SK-N-DZ (cell line): ENCODE measurements around the gene SECISBP2.

Source experiments
- DNase-seq: peaks from one replicate; pipeline ENCODE4 v3.0.0-alpha.2; 2015; ENCODE audit warnings: low spot score
- small RNA-seq, 2 experiments: library from RNA; depleted of rRNA; stranded (forward); fragments of <200 nt; gene quantifications; one replicate each; pipeline ENCODE3, GENCODE V24; 2014

Gene SECISBP2

DNA sequence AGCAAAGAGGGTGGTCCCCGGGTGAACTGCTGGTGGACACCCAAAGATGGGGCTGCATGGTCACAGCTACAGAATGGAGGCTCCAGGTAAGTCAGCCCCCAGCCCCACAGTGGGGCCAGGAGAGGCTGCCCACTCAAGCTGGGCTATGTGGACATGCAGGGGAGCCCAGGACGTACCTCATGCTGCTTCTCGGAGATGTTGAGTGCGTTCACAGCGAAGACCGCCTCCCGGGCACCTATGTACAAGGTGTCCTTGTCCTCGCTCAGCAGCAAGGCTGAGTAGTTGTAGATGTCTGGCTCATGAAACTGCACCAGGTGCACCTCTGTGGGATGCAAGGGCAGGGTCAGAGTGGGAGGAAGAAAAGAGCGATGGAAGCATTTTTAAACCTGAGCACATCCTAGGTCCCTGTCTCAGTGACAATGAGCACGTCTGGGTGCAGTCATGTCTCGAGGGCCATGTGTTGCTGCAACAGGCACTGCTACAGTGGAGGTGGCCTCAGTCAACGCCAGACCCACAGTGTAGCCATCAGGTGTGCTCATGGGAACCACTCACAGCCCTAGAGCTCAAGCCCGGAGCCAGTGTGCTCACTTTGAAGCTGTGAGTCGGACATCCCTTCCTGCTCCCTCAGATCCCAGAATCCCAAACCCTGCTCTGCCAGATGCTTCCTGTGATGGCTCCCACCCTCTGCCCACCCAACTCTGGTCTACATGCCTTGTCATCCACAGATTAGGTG, 84.6 kb downstream of the SECISBP2 start:
- DNase-seq = no peak

DNA sequence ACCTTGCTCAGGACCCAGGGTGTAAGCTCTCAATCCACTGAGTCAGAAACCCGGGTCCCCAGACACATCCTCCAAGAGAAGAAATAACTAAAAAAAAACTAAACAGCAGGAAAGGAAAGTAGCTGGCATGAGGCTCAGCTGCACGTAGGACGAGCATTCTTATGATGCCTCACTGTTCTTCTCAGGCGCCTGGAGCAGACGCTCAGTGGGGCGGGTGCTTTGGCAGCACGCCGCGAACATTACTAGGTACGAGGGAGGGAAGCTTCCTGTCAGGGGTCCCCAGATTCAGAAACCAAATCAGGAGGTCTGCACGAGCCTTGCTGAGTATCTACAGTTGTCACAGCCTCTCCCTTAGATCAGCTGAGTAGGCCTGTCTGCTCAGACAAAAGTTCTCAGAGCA, 85.8 kb downstream of the SECISBP2 start:
- no peak for DNase-seq

GRCh38 chr9:89405826-89406225, 87.5 kb downstream of the SECISBP2 start:
- no peak for DNase-seq

DNA sequence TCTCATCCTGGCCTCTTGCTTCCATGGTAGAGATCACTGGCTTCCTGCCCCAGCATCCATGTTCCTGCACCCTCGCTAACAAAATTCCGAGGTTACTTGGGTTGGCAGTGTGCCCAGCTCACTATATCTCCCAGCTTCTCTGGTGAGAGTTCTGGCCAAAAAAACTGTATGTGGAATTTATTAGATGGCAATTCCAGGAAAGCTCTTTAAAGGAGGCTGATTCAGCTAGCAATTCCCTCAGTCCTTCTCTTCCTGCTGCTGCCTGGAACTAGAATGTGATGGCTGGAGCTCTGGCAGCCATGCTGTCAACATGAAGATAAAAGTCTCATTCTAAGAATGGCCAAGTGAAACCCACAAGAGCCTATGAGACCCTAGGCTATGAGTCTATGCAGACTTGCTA, 88.8 kb downstream of the SECISBP2 start:
- DNase-seq = no peak

DNA sequence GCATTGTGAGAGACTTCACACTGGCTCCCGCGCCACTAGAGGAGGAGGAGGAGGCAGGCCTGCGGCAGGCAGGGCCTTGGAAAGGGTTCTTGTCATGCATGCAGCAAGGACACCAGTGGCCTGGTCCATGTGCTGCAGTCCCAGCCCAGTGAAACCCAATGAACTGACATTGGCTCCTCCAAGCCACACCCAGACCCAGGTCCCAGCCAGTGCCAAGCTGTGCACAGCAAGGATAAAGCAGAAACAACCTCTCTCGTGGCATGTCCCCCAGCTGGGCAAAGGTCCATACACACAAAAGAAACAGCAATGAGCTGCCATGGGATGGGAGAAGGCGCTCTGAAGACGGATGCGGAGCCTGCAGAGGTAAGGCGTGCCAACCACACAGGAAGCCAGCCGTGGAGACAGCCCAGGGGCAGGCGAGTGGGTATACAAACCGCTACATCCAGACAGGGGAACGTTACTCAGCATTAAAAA, 90.4 kb downstream of the SECISBP2 start:
- no peak for DNase-seq

Small RNA genes lying within 50 kb of the gene (small RNA-seq; reads per million reads assigned to genes)
- gene MIR3153 = 0 to 0.03 reads per million in 2 experiments
